H9 (cell line): ENCODE measurements around the gene PARP8. TPM values are rescaled to one million over a fixed set of nuclear protein-coding genes. Genes with fewer than 3 reads are reported as not detected.

Experiments
- DNase-seq: peaks from one replicate; pipeline ENCODE4 v3.0.0-alpha.2; 2017
- H2AFZ ChIP-seq: one replicate; pipeline ENCODE4 v1.6.1; 2013; ENCODE audit warnings: mild to moderate bottlenecking, low read length, control low read depth, moderate library complexity
- H2AK5ac ChIP-seq: 2 replicates; pipeline ENCODE4 v1.6.1; 2013; ENCODE audit warnings: low read length, control low read depth, mixed read lengths; ENCODE audit not compliant: insufficient read length
- H2BK120ac ChIP-seq: one replicate; pipeline ENCODE4 v1.6.1; 2013; ENCODE audit warnings: low read depth, mild to moderate bottlenecking, low read length, control low read depth, inconsistent platforms; ENCODE audit not compliant: poor library complexity, severe bottlenecking
- H2BK12ac ChIP-seq: 2 replicates; pipeline ENCODE4 v1.6.1; 2013; ENCODE audit warnings: low read length, control low read depth, mixed read lengths, low read depth; ENCODE audit not compliant: insufficient read length
- H2BK15ac ChIP-seq: 2 replicates; pipeline ENCODE4 v1.6.1; 2013; ENCODE audit warnings: low read depth, low read length, control low read depth
- H2BK20ac ChIP-seq: one replicate; pipeline ENCODE4 v1.6.1; 2013; ENCODE audit warnings: low read depth, mild to moderate bottlenecking, low read length, control low read depth, inconsistent platforms; ENCODE audit not compliant: poor library complexity, severe bottlenecking
- H2BK5ac ChIP-seq: 2 replicates; pipeline ENCODE4 v1.6.1; 2013; ENCODE audit warnings: low read length, control low read depth, mixed read lengths; ENCODE audit not compliant: insufficient read length
- H3K14ac ChIP-seq: 2 replicates; pipeline ENCODE4 v1.6.1; 2013; ENCODE audit warnings: low read length, control low read depth; ENCODE audit not compliant: insufficient read depth
- H3K18ac ChIP-seq: 2 replicates; pipeline ENCODE4 v1.6.1; 2013; ENCODE audit warnings: low read depth, mild to moderate bottlenecking, mixed read lengths, low read length, control low read depth; ENCODE audit not compliant: insufficient read length
- H3K23ac ChIP-seq: 2 replicates; pipeline ENCODE4 v1.6.1; 2013; ENCODE audit warnings: low read length, control low read depth, mixed read lengths, low read depth; ENCODE audit not compliant: insufficient read length
- H3K23me2 ChIP-seq: 2 replicates; pipeline ENCODE4 v1.6.1; 2013; ENCODE audit warnings: low read depth, mild to moderate bottlenecking, mixed read lengths, low read length, control low read depth; ENCODE audit not compliant: insufficient read length, poor library complexity, severe bottlenecking
- H3K27ac ChIP-seq: 2 replicates; pipeline ENCODE4 v1.5.1; 2013; ENCODE audit warnings: low read length, control low read depth, mixed read lengths, low read depth; ENCODE audit not compliant: insufficient read length
- H3K27me3 ChIP-seq: 2 replicates; pipeline ENCODE4 v1.6.1; 2013; ENCODE audit warnings: low read length, control low read depth, inconsistent platforms; ENCODE audit not compliant: insufficient read depth
- H3K4ac ChIP-seq: 2 replicates; pipeline ENCODE4 v1.6.1; 2013; ENCODE audit warnings: low read depth, mild to moderate bottlenecking, control low read depth, inconsistent platforms, low read length, moderate library complexity
- H3K4me1 ChIP-seq: 2 replicates; pipeline ENCODE4 v1.6.1; 2013; ENCODE audit warnings: low read length, control low read depth, inconsistent platforms; ENCODE audit not compliant: insufficient read depth
- H3K4me2 ChIP-seq: 2 replicates; pipeline ENCODE4 v1.6.1; 2013; ENCODE audit warnings: low read length, control low read depth, mixed read lengths; ENCODE audit not compliant: insufficient read length, insufficient read depth
- H3K56ac ChIP-seq: 2 replicates; pipeline ENCODE4 v1.6.1; 2013; ENCODE audit warnings: low read depth, mild to moderate bottlenecking, mixed read lengths, low read length, control low read depth; ENCODE audit not compliant: insufficient read length
- H3K79me1 ChIP-seq: 2 replicates; pipeline ENCODE4 v1.6.1; 2013; ENCODE audit warnings: low read depth, mild to moderate bottlenecking, moderate library complexity, low read length, control low read depth, inconsistent platforms; ENCODE audit not compliant: insufficient read depth, poor library complexity, severe bottlenecking
- H3K79me2 ChIP-seq: 2 replicates; pipeline ENCODE4 v1.6.1; 2013; ENCODE audit warnings: low read length, control low read depth, inconsistent platforms; ENCODE audit not compliant: insufficient read depth
- H3K9ac ChIP-seq: 2 replicates; pipeline ENCODE4 v1.6.1; 2013; ENCODE audit warnings: low read length, control low read depth, mixed read lengths; ENCODE audit not compliant: insufficient read length; ENCODE audit errors: extremely low read depth
- H3K9me3 ChIP-seq: one replicate; pipeline ENCODE4 v1.6.1; 2013; ENCODE audit warnings: low read depth, low read length, inconsistent platforms; ENCODE audit not compliant: control insufficient read depth
- H3T11ph ChIP-seq: one replicate; pipeline ENCODE4 v1.6.1; 2013; ENCODE audit warnings: mild to moderate bottlenecking, low read length, control low read depth, inconsistent platforms
- H4K20me1 ChIP-seq: one replicate; pipeline ENCODE4 v1.6.1; 2013; ENCODE audit not compliant: control insufficient read depth, insufficient read length, insufficient read depth
- H4K5ac ChIP-seq: 2 replicates; pipeline ENCODE4 v1.6.1; 2013; ENCODE audit warnings: low read depth, mild to moderate bottlenecking, mixed read lengths, low read length, control low read depth; ENCODE audit not compliant: insufficient read length
- H4K8ac ChIP-seq: replicated peaks from 2 replicates; pipeline ENCODE4 v1.6.1; 2013; ENCODE audit warnings: low read length, control low read depth, mixed read lengths, low read depth; ENCODE audit not compliant: insufficient read length
- H4K91ac ChIP-seq: 2 replicates; pipeline ENCODE4 v1.6.1; 2013; ENCODE audit warnings: low read depth, mild to moderate bottlenecking, moderate library complexity, mixed read lengths, low read length, control low read depth; ENCODE audit not compliant: insufficient read length
- H3K27ac Mint-ChIP-seq, 3 experiments: 2 replicates in 2 of 3; 3 replicates in 1 of 3; pipeline ENCODE4 v1.8.0; 2020 to 2021; ENCODE audit warnings: mixed read lengths in 3 of 3, mild to moderate bottlenecking in 1 of 3, moderate library complexity in 1 of 3
- H3K27me3 Mint-ChIP-seq: 2 replicates; pipeline ENCODE4 v1.8.0; 2021; ENCODE audit warnings: low read depth, mild to moderate bottlenecking, moderate library complexity, mixed read lengths
- H3K36me3 Mint-ChIP-seq, 3 experiments: 2 replicates in 2 of 3; 3 replicates in 1 of 3; pipeline ENCODE4 v1.8.0; 2020 to 2021; ENCODE audit warnings: low read depth in 3 of 3, mixed read lengths in 3 of 3; ENCODE audit not compliant: insufficient read depth in 1 of 3
- H3K4me1 Mint-ChIP-seq, 2 experiments: 2 replicates each; pipeline ENCODE4 v1.8.0; 2020; ENCODE audit warnings: mixed read lengths in 2 of 2
- H3K4me3 Mint-ChIP-seq, 2 experiments: 2 replicates in 1 of 2; 3 replicates in 1 of 2; pipeline ENCODE4 v1.8.0; 2020 to 2021; ENCODE audit warnings: mild to moderate bottlenecking in 2 of 2, mixed read lengths in 2 of 2, moderate library complexity in 1 of 2
- H3K9me3 Mint-ChIP-seq, 2 experiments: 2 replicates in 1 of 2; 3 replicates in 1 of 2; pipeline ENCODE4 v1.8.0; 2020; ENCODE audit warnings: mild to moderate bottlenecking in 2 of 2, mixed read lengths in 2 of 2, moderate library complexity in 1 of 2
- WGBS: extraction: QIAGEN DNeasy Blood & Tissue Kit; methylation state at CpG from one replicate; pipeline ENCODE4 v1.1.7; 2013; ENCODE audit warnings: missing lambda C conversion rate, low lambda C conversion rate, mixed read lengths; ENCODE audit not compliant: insufficient read length; ENCODE audit errors: extremely low coverage; 5-methylcytosine and 5-hydroxymethylcytosine counted together
- total RNA-seq: library from RNA; stranded (reverse); gene quantifications from 2 replicates; pipeline ENCODE4 v1.2.1, GENCODE V29; 2021
- TF ChIP-seq, protein P1 (sequence below): fragments of 200-600 bp; sonication (generic); conservative IDR thresholded peaks from 3 replicates; pipeline ENCODE4 v1.8.0; 2021; ENCODE audit warnings: antibody characterized with exemption, mild to moderate bottlenecking

PARP8 gene
- total RNA-seq, 1 experiment from 2014 or later = 34.0 TPM

DNA sequence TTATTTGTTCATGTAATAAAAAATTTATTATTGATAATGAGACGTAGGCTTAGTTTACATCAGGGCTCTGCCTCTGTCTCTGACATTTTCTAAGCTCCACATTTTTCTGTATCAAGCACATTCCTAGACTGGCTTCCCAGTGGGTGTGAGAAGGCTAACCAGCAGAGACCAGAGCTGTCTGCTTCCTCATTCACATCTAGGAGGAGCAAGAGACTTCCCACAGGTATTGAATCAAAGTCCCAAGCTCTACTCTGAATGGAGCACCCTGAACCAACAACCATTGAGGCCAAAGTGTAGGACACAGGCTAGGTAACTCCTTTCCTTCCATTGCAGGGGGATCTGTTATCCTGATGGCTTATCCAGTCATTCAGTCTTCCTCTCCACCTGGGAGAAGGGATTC, 72.4 kb downstream of the PARP8 start:
- peaks cover 26 to 31% of the 10 kb centered on the region in 2 experiments for H3K4me1 Mint-ChIP-seq
- no peak overlapping the region for H2BK120ac ChIP-seq
- H3K4me2 ChIP-seq = no peak overlapping the region
- no peaks in the 10 kb centered on the region; the same call in 1 of the 2 replicates for H3K4me1 ChIP-seq
- no peak overlapping the region for H4K91ac ChIP-seq
- no peak overlapping the region for H2AK5ac ChIP-seq
- TF ChIP-seq, protein P1, sequence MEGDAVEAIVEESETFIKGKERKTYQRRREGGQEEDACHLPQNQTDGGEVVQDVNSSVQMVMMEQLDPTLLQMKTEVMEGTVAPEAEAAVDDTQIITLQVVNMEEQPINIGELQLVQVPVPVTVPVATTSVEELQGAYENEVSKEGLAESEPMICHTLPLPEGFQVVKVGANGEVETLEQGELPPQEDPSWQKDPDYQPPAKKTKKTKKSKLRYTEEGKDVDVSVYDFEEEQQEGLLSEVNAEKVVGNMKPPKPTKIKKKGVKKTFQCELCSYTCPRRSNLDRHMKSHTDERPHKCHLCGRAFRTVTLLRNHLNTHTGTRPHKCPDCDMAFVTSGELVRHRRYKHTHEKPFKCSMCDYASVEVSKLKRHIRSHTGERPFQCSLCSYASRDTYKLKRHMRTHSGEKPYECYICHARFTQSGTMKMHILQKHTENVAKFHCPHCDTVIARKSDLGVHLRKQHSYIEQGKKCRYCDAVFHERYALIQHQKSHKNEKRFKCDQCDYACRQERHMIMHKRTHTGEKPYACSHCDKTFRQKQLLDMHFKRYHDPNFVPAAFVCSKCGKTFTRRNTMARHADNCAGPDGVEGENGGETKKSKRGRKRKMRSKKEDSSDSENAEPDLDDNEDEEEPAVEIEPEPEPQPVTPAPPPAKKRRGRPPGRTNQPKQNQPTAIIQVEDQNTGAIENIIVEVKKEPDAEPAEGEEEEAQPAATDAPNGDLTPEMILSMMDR = no peak
- H4K5ac ChIP-seq = no peak overlapping the region
- no peak overlapping the region for H2BK5ac ChIP-seq
- H3K23me2 ChIP-seq = no peaks in the 10 kb centered on the region
- no peak overlapping the region for H3T11ph ChIP-seq
- H3K36me3 Mint-ChIP-seq = no peaks in the 10 kb centered on the region; a peak in 1 of 7 replicates
- H3K9ac ChIP-seq = no peak overlapping the region
- H3K79me2 ChIP-seq = peaks cover 3% of the 10 kb centered on the region; the same call in 1 of the 2 replicates
- H2BK12ac ChIP-seq = no peak overlapping the region
- no peak overlapping the region for H2AFZ ChIP-seq
- no peak overlapping the region for H3K27ac ChIP-seq
- DNase-seq = no peak
- no peak overlapping the region for H3K14ac ChIP-seq
- no peak overlapping the region for H3K23ac ChIP-seq
- no peaks in the 10 kb centered on the region for H3K9me3 Mint-ChIP-seq
- no CpG with 5 or more reads among the region's 1 CpG for WGBS
- no peak overlapping the region for H2BK20ac ChIP-seq
- peak overlapping the region in 1 of 3 experiments; percentile 49; a peak in 1 of 7 replicates for H3K27ac Mint-ChIP-seq
- no peaks in the 10 kb centered on the region for H3K27me3 Mint-ChIP-seq
- no peaks in the 10 kb centered on the region for H3K9me3 ChIP-seq
- H3K27me3 ChIP-seq = no peaks in the 10 kb centered on the region
- H4K8ac ChIP-seq = no peak overlapping the region
- H3K56ac ChIP-seq = no peak overlapping the region
- H3K79me1 ChIP-seq = peaks cover 3% of the 10 kb centered on the region
- H4K20me1 ChIP-seq = no peaks in the 10 kb centered on the region
- no peak overlapping the region for H2BK15ac ChIP-seq
- H3K4me3 Mint-ChIP-seq = no peak overlapping the region
- no peak overlapping the region for H3K18ac ChIP-seq
- no peak overlapping the region for H3K4ac ChIP-seq
